Erythroblast (primary cell): ENCODE measurements around the gene GNB5.

Source experiments
- GATA1 ChIP-seq: IDR thresholded peaks from 2 replicates; pipeline ENCODE4 v1.6.1; 2011; ENCODE audit warnings: low read depth, mild to moderate bottlenecking, control low read depth, low read length, moderate library complexity
- POLR2A ChIP-seq: IDR thresholded peaks from 2 replicates; pipeline ENCODE4 v1.6.1; 2011; ENCODE audit warnings: mild to moderate bottlenecking, low read length

GRCh38 chr15:52236013-52236412, 44.8 kb upstream of the GNB5 start:
- TF ChIP-seq POLR2A (no peak), GATA1 (no peak)
